GM12865 (cell line): ENCODE results near the gene TTC21A.

ENCODE experiments used
- DNase-seq: peaks from one replicate; pipeline ENCODE4 v3.0.0; 2010; ENCODE audit warnings: low read depth
- H3K4me3 ChIP-seq: 2 replicates; pipeline ENCODE4 v1.5.1; 2011; ENCODE audit warnings: mild to moderate bottlenecking, low read depth, low read length, control low read depth
- CTCF ChIP-seq: IDR thresholded peaks from 2 replicates; pipeline ENCODE4 v1.5.1; 2011; ENCODE audit warnings: low read length, control low read depth, low read depth, inconsistent platforms; ENCODE audit not compliant: insufficient read depth; ENCODE audit errors: missing control alignments

Gene TTC21A

GRCh38 chr3:39124876-39125840 is 17.7 kb downstream of the TTC21A start:
- DNase-seq: no peak
- no peak for TF ChIP-seq CTCF
- H3K4me3 ChIP-seq: no peak overlapping the region

GRCh38 chr3:39125841-39126500 is 18.5 kb downstream of the TTC21A start:
- DNase-seq: no peak
- no peak for TF ChIP-seq CTCF
- no peak overlapping the region for H3K4me3 ChIP-seq

- peak; percentile 44 for TF ChIP-seq CTCF
- peak; percentile 56 for DNase-seq
- H3K4me3 ChIP-seq: no peak overlapping the region
Measured at GRCh38 chr3:39126532-39127071, 19.1 kb downstream of the TTC21A start.

DNA sequence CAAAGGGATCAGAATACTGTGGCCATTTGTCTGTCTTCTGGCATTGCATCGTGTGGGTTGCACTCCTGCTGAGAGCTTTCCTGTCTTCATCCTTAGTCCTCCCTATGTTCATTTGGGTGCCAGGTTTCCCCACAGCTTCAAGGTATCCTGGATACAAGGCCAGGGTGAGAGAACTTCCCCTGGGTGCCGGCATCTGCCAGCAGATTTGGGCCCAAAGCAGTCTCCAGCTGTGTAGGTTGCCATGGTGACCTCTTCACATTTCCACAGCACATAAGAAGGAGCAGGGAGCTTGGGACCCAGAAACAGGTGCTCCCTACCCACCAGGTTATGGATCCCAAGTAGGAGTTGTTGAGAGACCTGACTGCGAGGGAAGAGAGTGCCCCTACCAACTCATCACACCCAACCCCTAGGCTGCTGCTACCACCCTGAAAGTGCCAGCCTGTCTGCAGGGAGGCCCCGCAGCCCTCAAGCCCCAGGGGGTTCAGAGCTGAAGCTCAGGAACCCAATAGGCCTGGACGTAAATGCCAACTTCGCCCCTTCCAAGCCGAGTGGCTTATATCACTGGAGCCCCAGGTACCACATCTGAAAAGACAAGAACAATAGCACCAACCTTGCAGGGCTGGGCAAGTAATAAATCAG is 19.9 kb downstream of the TTC21A start:
- DNase-seq: no peak
- H3K4me3 ChIP-seq: no peak overlapping the region
- no peak for TF ChIP-seq CTCF

DNA sequence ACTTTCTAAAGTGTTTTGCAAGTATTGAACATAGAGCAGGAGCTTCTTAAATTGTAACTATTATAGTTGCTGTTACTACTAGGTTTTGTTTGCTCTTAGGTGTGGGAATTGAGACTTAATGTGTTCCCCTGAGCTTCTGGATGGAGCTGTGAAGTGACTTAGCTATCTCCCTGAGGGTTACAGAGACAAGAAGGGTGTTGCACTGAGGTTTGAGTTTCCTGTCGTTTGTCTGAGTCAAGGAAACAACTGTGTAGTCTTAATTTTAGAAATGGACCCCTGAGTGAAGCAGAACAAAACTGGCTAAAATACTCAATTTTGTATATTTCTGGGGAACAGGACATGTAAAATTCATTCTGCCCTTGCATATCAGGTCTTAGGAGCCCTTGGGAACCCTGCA is 20.4 kb downstream of the TTC21A start:
- no peak overlapping the region for H3K4me3 ChIP-seq
- DNase-seq: no peak
- no peak for TF ChIP-seq CTCF

GRCh38 chr3:39128951-39129350 is 21.5 kb downstream of the TTC21A start:
- DNase-seq: no peak
- TF ChIP-seq CTCF: no peak
- no peak overlapping the region for H3K4me3 ChIP-seq
